ENCODE measurements around the gene CCL14.
"Not testable (repeated sequence)": the region's sequence is repeated elsewhere in the genome, so short reads cannot be mapped to it uniquely, and the experiment has no call there.

The CCL14 gene

GRCh38 chr17:36019423-36019822 lies 32.9 kb upstream of the CCL14 start:
- no peak overlapping the region for H3K4me2 ChIP-seq (ENCODE audit: low read length)
- TF ChIP-seq EZH2phosphoT487 (IDR thresholded peaks at IDR 0.05; ENCODE audit: borderline replicate concordance, low read length), result no peak
- TF ChIP-seq, protein P1, sequence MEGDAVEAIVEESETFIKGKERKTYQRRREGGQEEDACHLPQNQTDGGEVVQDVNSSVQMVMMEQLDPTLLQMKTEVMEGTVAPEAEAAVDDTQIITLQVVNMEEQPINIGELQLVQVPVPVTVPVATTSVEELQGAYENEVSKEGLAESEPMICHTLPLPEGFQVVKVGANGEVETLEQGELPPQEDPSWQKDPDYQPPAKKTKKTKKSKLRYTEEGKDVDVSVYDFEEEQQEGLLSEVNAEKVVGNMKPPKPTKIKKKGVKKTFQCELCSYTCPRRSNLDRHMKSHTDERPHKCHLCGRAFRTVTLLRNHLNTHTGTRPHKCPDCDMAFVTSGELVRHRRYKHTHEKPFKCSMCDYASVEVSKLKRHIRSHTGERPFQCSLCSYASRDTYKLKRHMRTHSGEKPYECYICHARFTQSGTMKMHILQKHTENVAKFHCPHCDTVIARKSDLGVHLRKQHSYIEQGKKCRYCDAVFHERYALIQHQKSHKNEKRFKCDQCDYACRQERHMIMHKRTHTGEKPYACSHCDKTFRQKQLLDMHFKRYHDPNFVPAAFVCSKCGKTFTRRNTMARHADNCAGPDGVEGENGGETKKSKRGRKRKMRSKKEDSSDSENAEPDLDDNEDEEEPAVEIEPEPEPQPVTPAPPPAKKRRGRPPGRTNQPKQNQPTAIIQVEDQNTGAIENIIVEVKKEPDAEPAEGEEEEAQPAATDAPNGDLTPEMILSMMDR (IDR thresholded peaks at IDR 0.05; ENCODE audit: low read depth, low read length, poor library complexity, severe bottlenecking), result no peak
- no peak overlapping the region for H3K4me3 ChIP-seq (ENCODE audit: low read length)
- no peaks in the 10 kb centered on the region for H3K4me1 ChIP-seq (ENCODE audit: control insufficient read depth, low read length)
- no peak overlapping the region for H3K27ac ChIP-seq (ENCODE audit: low read depth, low read length)
- no peaks in the 10 kb centered on the region for H3K79me2 ChIP-seq (ENCODE audit: control insufficient read depth, low read length)
- H3K9me3 ChIP-seq (ENCODE audit: control insufficient read depth, insufficient read depth, low read length), result no peaks in the 10 kb centered on the region
- H3K36me3 ChIP-seq (ENCODE audit: control insufficient read depth, low read length), result no peaks in the 10 kb centered on the region
- H3K9me2 ChIP-seq (replicated peaks; ENCODE audit: control insufficient read depth, low read length), result no peaks in the 10 kb centered on the region
- no peaks in the 10 kb centered on the region for H3F3A ChIP-seq (ENCODE audit: control insufficient read depth, insufficient read depth)
- peaks cover 7% of the 10 kb centered on the region; the same call in 1 of the 2 replicates for H3K27me3 ChIP-seq (ENCODE audit: control insufficient read depth, low read length)
- no peaks in the 10 kb centered on the region for H4K20me1 ChIP-seq (ENCODE audit: control insufficient read depth, insufficient read depth, low read depth, low read length)

DNA sequence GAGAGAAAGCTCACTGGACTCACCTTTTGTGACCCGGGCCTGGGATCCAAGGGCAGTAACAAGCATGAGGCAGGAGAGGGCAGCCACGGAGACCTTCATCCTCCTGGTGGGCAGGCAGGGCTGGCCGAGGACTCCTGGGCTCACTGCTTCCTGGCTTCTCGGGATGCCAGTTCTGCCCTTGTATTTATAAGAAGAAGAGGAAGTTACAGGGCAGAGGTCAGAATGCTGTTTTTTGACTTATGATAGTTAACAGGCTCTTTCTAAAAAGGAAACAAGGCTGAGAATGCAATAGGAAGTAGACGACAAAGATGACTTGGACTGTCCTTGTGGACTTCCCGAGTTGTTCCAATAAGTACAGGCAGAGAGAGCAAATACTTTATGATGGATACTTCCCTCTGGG lies 31.3 kb upstream of the CCL14 start, which contains the start of gene CCL23:
Gene CCL23 (minus strand): TSS at position 174 of the 400 bp plus-strand sequence. CDS start 75 bp downstream, at position 99.
- Histone ChIP-seq H3K4me2 (ENCODE audit: low read length) (no peak within 1 kb of the TSS), H3K27me3 (ENCODE audit: control insufficient read depth, low read length) (peaks cover 7% of the 10 kb centered on the region; the same call in 1 of the 2 replicates), H3K4me3 (ENCODE audit: low read length) (no peak within 1 kb of the TSS), H3F3A (ENCODE audit: control insufficient read depth, insufficient read depth) (no peaks in the 10 kb centered on the region), H3K9me3 (ENCODE audit: control insufficient read depth, insufficient read depth, low read length) (no peaks in the 10 kb centered on the region), H3K27ac (ENCODE audit: low read depth, low read length) (no peak within 1 kb of the TSS), H3K9me2 (replicated peaks; ENCODE audit: control insufficient read depth, low read length) (no peaks in the 10 kb centered on the region), H3K4me1 (ENCODE audit: control insufficient read depth, low read length) (no peaks in the 10 kb centered on the region), H4K20me1 (ENCODE audit: control insufficient read depth, insufficient read depth, low read depth, low read length) (no peaks in the 10 kb centered on the region), H3K36me3 (ENCODE audit: control insufficient read depth, low read length) (no peaks in the 10 kb centered on the region), H3K79me2 (ENCODE audit: control insufficient read depth, low read length) (no peaks in the 10 kb centered on the region)
- TF ChIP-seq EZH2phosphoT487 (IDR thresholded peaks at IDR 0.05; ENCODE audit: borderline replicate concordance, low read length), result no peak
- TF ChIP-seq, protein P1 (IDR thresholded peaks at IDR 0.05; ENCODE audit: low read depth, low read length, poor library complexity, severe bottlenecking), result no peak

DNA sequence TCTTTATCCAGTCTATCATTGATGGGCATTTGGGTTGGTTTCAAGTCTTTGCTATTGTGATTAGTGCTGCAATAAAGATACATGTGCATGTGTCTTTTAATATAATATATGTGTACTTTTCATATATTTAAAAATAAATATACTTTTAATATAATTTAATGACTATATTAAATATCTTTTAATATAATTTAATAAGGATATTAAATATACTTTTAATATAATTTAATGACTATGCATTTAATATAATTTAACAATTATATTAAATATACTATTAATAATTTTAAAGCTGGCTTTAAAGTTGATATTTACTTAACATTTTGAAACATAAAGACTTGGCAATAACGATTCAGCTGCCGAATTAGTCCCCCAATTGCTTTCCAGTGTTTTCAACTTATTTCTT lies 30.0 kb upstream of the CCL14 start:
- Histone ChIP-seq H4K20me1 (ENCODE audit: control insufficient read depth, insufficient read depth, low read depth, low read length) (no peaks in the 10 kb centered on the region), H3K9me3 (ENCODE audit: control insufficient read depth, insufficient read depth, low read length) (no peaks in the 10 kb centered on the region), H3K79me2 (ENCODE audit: control insufficient read depth, low read length) (no peaks in the 10 kb centered on the region), H3K4me3 (ENCODE audit: low read length) (no peak overlapping the region), H3K36me3 (ENCODE audit: control insufficient read depth, low read length) (no peaks in the 10 kb centered on the region), H3K4me2 (ENCODE audit: low read length) (no peak overlapping the region), H3K9me2 (replicated peaks; ENCODE audit: control insufficient read depth, low read length) (no peaks in the 10 kb centered on the region), H3K27me3 (ENCODE audit: control insufficient read depth, low read length) (peaks cover 7% of the 10 kb centered on the region; the same call in 1 of the 2 replicates), H3K27ac (ENCODE audit: low read depth, low read length) (no peak overlapping the region), H3F3A (ENCODE audit: control insufficient read depth, insufficient read depth) (no peaks in the 10 kb centered on the region), H3K4me1 (ENCODE audit: control insufficient read depth, low read length) (no peaks in the 10 kb centered on the region)
- TF ChIP-seq, protein P1 (IDR thresholded peaks at IDR 0.05; ENCODE audit: low read depth, low read length, poor library complexity, severe bottlenecking), result no peak
- TF ChIP-seq EZH2phosphoT487 (IDR thresholded peaks at IDR 0.05; ENCODE audit: borderline replicate concordance, low read length), result no peak

GRCh38 chr17:36015895-36016294 lies 29.4 kb upstream of the CCL14 start:
- not testable (repeated sequence) for H3K79me2 ChIP-seq (ENCODE audit: control insufficient read depth, low read length); H3K36me3 ChIP-seq (ENCODE audit: control insufficient read depth, low read length); H3K9me2 ChIP-seq (replicated peaks; ENCODE audit: control insufficient read depth, low read length); H3K9me3 ChIP-seq (ENCODE audit: control insufficient read depth, insufficient read depth, low read length); H3K27me3 ChIP-seq (ENCODE audit: control insufficient read depth, low read length); H3F3A ChIP-seq (ENCODE audit: control insufficient read depth, insufficient read depth); H3K4me2 ChIP-seq (ENCODE audit: low read length); H3K4me1 ChIP-seq (ENCODE audit: control insufficient read depth, low read length); H3K4me3 ChIP-seq (ENCODE audit: low read length); H3K27ac ChIP-seq (ENCODE audit: low read depth, low read length); H4K20me1 ChIP-seq (ENCODE audit: control insufficient read depth, insufficient read depth, low read depth, low read length)

All from DOHH2 (cell line).